ENCODE measurements around the gene NCDN. TPM values are rescaled to one million over a fixed set of nuclear protein-coding genes. Genes with fewer than 3 reads are reported as not detected.

Gene NCDN
- total and polyA plus RNA-seq, 7 donors: 3.6 to 26.3 (median 14.0) TPM

DNA sequence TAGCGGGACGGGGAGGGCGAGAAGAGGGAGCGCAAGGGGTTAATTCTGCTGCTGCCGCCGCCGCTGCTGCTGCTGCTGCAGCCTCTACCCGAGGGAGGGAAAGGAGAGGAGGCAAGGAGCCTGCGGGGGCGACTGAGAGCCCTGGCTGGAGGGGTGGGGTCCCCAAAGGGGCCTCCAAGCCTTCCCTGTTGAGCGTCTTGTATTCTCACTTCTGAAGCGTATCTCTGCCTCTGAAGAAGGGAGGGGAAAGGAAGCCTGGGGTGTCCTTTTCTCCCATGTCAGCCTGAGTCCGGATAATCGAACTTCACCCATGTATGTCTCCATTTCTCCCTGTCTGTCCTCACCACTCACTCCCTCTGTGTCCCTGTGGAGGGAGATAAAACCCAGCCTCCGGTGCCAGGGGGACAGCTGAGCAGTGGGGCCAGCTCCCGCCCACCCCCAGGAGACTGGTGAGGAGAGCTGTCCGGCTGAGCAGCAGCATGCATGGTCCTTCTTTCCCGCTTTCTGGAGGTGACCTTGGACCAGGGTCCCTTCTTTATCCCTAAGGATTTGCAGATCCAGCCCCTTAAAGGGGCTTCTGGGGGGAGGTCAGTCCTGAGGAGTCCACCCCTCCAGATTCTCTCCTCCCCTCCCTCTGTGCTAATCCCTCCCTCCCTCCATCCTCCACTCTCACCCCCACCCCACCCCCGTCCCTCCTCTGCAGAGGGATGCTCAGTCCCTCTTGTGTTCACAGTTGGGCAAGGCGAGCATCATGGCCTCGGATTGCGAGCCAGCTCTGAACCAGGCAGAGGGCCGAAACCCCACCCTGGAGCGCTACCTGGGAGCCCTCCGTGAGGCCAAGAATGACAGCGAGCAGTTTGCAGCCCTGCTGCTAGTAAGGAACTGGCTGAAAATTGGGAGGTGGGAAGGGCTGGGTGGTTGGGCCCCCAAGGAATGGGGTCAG, 1.0 kb downstream of the NCDN start:
- Histone ChIP-seq H3K27ac (peak overlapping the region; percentile 89 to 99 (median 96)), H3K4me1 (peaks cover 0 to 67% (median 63%) of the 10 kb centered on the region in 4 donors), H3K4me3 (peak overlapping the region; percentile 67 to 91 (median 81)), H3K27me3 (no peaks in the 10 kb centered on the region), H3K9me3 (no peaks in the 10 kb centered on the region), H3K36me3 (peaks cover 0 to 24% (median 3%) of the 10 kb centered on the region in 4 donors)
- no peak for TF ChIP-seq POLR2AphosphoS5 (IDR thresholded peaks at IDR 0.05)
- no peak for TF ChIP-seq EP300 (IDR thresholded peaks at IDR 0.05)
- TF ChIP-seq, protein P1, sequence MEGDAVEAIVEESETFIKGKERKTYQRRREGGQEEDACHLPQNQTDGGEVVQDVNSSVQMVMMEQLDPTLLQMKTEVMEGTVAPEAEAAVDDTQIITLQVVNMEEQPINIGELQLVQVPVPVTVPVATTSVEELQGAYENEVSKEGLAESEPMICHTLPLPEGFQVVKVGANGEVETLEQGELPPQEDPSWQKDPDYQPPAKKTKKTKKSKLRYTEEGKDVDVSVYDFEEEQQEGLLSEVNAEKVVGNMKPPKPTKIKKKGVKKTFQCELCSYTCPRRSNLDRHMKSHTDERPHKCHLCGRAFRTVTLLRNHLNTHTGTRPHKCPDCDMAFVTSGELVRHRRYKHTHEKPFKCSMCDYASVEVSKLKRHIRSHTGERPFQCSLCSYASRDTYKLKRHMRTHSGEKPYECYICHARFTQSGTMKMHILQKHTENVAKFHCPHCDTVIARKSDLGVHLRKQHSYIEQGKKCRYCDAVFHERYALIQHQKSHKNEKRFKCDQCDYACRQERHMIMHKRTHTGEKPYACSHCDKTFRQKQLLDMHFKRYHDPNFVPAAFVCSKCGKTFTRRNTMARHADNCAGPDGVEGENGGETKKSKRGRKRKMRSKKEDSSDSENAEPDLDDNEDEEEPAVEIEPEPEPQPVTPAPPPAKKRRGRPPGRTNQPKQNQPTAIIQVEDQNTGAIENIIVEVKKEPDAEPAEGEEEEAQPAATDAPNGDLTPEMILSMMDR (IDR thresholded peaks at IDR 0.05): no peak
- TF ChIP-seq POLR2A (IDR thresholded peaks at IDR 0.05): no peak
- intact Hi-C loops (cut with DNase I): loop anchor here (2.0 kb wide), 1 partner anchor 82 kb away; the partner anchor contains the start of gene PSMB2
- WGBS, 2 donors: 36 to 37% methylated on average over 26 of the region's 26 CpGs
- DNase-seq: no peak

DNA sequence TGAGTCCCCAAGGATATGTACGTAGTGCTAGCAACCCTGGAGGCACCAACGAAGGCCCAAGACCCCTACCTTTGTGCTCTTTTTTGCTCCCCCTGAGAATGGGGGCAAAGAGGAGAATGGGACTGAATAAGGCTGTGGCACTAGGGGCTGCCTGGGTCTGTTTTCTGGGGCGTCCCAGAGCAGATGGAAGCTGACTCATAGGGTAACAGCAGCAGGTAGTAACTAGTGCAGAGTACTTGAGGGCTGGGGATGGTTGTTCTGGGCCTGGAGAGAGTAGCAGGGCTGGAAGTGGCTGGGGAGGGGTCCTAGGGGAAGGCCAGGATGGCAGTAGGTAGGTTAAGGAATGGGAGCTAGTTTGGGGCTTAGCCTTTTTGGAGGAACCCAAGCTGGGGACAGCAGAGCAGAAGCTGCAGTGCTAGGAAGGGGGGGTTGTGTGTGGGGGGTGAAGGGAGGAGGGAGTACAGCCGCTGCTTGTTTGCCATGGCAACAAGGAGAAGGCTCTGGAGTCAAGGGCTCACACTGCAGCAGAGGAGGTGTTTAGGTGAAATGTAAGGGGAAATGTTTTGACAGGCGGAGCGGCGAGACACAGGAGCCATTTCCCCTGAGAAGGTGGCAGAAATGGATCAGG, 1.8 kb downstream of the NCDN start:
- Histone ChIP-seq H3K9me3 (no peaks in the 10 kb centered on the region), H3K4me3 (no peak overlapping the region), H3K4me1 (peaks cover 0 to 59% (median 56%) of the 10 kb centered on the region in 4 donors), H3K27ac (peak overlapping the region; percentile 89 to 99 (median 96)), H3K27me3 (no peaks in the 10 kb centered on the region), H3K36me3 (peaks cover 0 to 26% (median 3%) of the 10 kb centered on the region in 4 donors)
- no peak for DNase-seq
- 86 to 87% methylated on average over 7 of the region's 7 CpGs for WGBS, 2 donors
- TF ChIP-seq POLR2A (IDR thresholded peaks at IDR 0.05): no peak
- TF ChIP-seq, protein P1 (IDR thresholded peaks at IDR 0.05): no peak
- no peak for TF ChIP-seq POLR2AphosphoS5 (IDR thresholded peaks at IDR 0.05)
- TF ChIP-seq EP300 (IDR thresholded peaks at IDR 0.05): no peak
- intact Hi-C loops (cut with DNase I): loop anchor here (2.0 kb wide), 1 partner anchor 81 kb away; the partner anchor contains the start of gene PSMB2

- Histone ChIP-seq H3K4me3 (peak overlapping the region in 2 of 4 donors; percentile 12 to 16), H3K36me3 (peaks cover 0 to 33% (median 5%) of the 10 kb centered on the region in 4 donors), H3K27me3 (no peaks in the 10 kb centered on the region), H3K9me3 (no peaks in the 10 kb centered on the region), H3K27ac (peak overlapping the region; percentile 42 to 96 (median 92)), H3K4me1 (peaks cover 0 to 48% (median 46%) of the 10 kb centered on the region in 4 donors)
- intact Hi-C loops (cut with DNase I): loop anchor here (5.0 kb wide), 1 partner anchor 212 kb away; no protein-coding TSS in a partner anchor
- no peak for TF ChIP-seq POLR2AphosphoS5 (IDR thresholded peaks at IDR 0.05)
- TF ChIP-seq POLR2A (IDR thresholded peaks at IDR 0.05): no peak
- TF ChIP-seq, protein P1 (IDR thresholded peaks at IDR 0.05): no peak
- TF ChIP-seq EP300 (IDR thresholded peaks at IDR 0.05): no peak
- peak; percentile 88 for DNase-seq
- WGBS, 2 donors: 79 to 86% methylated on average over 44 of the region's 44 CpGs
Measured at GRCh38 chr1:35560256-35561225, 2.9 kb downstream of the NCDN start.

All from sigmoid colon (tissue), 7 donors.